ENCODE results near the gene UBE2E1. TPM values are rescaled to one million over a fixed set of nuclear protein-coding genes. Genes with fewer than 3 reads are reported as not detected.

The UBE2E1 gene
- total RNA-seq, 1 experiment from 2014 or later = 200 TPM

Other genes with a start within 250 kb of the UBE2E1 start
- gene NKIRAS1, start 111.0 kb downstream of the UBE2E1 start, total RNA-seq (2014; rRNA removed; shearing (Covaris generic); ENCODE audit: low replicate concordance) = 0.97 and 3.5 TPM in 2 replicates
- 2,950 and 2,991 TPM in 2 replicates for gene RPL15, start 111.2 kb downstream of the UBE2E1 start, total RNA-seq (2014; rRNA removed; shearing (Covaris generic); ENCODE audit: low replicate concordance)
- 8.3 and 12.8 TPM in 2 replicates for gene NR1D2, start 139.3 kb downstream of the UBE2E1 start, total RNA-seq (2014; rRNA removed; shearing (Covaris generic); ENCODE audit: low replicate concordance)

All from Karpas-422 (cell line).